Pulmonary artery endothelial cell (primary cell): ENCODE results near the gene CRACR2A. TPM values are rescaled to one million over a fixed set of nuclear protein-coding genes. Genes with fewer than 3 reads are reported as not detected.

ENCODE experiments used
- DNase-seq: peaks from one replicate; pipeline ENCODE4 v3.0.0-alpha.2; 2011; ENCODE audit warnings: low read depth, low spot score
- total RNA-seq: library from RNA; depleted of rRNA; stranded (reverse); fragments of >200 nt; gene quantifications from 2 replicates; pipeline ENCODE4 v1.2.3, GENCODE V29; 2014

Gene CRACR2A
- total RNA-seq, 1 donor from 2014 or later = 7.1 TPM

DNA sequence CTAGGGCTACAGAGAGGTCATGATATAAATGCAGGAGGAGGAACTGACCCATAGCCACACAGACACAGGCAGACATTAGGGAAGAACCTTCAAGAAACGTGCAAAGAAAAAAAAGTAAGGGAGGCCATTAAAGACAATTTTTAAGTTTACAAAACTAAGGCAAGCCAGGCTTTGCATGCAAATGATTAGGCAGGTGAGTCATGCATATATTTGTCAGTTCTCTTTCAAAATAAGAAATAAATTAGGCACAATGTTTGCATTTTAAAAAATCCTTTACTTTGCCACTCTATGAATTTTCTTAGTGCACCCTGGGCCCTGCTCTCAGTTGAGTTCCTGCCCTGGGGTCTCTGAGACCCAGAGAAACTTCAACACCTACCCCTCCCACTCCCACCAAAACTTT, 186.9 kb downstream of the CRACR2A start:
- no peak for DNase-seq

Other genes with a start within 250 kb of the CRACR2A start
- 3.0 and 3.8 TPM in 2 replicates for gene PARP11, start 120.3 kb upstream of the CRACR2A start, total RNA-seq